ENCODE data around the gene CARMIL1.

CARMIL1 gene

DNA sequence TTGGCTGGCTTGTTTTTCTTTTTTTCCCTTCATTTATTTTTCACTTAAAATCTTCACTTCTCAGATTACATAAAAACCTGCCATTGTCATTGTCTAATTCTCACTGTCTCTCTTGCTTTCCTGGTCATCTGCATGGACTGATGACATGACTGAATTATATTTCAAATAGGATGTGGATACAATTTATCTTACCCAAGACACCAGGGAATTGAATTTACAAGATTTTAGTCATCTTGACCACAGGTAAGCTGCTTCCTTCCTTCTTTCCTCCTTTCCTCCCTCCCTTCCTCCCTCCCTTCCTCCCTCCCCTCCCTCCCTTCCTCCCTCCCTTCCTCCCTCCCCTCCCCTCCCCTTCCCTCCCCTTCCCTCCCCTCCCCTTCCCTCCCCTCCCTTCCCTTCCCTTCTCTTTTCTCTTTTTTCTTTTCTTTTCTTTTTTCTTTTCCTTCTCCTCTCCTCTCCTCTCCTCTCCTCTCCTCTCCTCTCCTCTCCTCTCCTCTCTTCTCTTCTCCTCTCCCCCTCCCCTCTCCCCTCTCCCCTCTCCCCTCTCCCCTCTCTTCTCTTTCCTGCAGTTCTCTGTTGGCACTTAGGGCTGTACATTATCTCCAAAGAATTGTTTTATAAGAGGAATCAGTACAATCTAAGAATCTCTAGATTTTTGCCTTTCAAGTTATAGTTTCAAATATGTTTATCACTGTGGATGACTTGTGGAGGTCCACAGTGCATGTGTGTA, 171.5 kb downstream of the CARMIL1 start:
- DNase-seq = no peak

DNA sequence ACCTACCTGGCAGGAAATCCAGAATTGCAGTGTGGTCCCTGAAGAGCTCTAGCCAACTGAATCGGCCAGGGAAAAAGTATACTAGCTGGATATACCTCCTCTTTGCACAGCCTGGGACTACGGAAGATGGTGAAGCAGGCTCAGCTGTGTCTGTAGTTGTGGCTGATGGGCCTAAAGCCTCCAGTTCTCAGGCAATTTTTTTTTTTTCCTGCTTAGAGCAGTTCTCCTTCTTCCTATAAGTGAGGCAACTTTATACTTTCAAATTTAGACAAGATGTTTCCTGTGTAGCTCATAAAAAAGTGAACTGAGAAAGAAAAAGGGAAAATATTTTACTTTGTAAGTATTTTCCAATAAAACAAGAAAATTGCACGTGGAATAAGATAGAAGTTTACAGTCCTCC, 172.9 kb downstream of the CARMIL1 start:
- DNase-seq = no peak

DNA sequence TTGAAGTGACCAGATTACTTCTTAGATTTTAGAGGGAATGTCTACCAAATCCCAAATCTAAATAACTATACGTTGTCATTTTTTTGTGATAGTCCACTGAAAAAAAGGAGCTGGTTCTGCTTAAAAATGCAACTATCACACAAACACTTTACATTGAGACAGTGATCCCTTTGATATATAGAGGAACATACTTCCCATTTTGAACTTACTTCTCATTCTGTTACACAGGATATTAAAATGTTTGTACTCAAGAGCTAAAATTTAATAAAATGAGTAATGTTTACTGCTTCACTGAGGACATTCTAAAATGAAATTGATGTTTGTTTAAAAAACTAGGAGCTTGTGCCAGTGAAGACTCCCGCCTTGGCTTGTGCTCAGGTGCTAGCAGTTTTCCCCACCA, 174.1 kb downstream of the CARMIL1 start:
- DNase-seq = no peak

DNA sequence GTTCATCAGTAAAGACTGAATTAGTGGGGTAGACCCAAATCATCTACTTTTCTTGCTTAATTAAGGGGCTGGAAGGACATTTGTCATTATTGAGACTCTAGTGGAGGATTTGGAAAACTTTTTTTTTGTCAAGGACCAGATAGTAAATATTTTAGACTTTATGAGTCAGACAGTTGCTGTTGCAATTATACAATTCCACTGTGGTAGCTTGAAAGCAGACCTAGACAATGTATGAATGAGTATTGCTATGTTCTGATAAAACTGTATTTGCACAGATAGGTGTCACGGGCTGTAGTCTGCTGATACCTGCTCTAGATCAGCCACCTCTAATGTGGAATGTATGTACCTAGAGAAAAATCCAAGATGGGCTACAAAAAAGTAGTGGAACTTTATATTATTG, 175.0 kb downstream of the CARMIL1 start:
- DNase-seq = no peak

DNA sequence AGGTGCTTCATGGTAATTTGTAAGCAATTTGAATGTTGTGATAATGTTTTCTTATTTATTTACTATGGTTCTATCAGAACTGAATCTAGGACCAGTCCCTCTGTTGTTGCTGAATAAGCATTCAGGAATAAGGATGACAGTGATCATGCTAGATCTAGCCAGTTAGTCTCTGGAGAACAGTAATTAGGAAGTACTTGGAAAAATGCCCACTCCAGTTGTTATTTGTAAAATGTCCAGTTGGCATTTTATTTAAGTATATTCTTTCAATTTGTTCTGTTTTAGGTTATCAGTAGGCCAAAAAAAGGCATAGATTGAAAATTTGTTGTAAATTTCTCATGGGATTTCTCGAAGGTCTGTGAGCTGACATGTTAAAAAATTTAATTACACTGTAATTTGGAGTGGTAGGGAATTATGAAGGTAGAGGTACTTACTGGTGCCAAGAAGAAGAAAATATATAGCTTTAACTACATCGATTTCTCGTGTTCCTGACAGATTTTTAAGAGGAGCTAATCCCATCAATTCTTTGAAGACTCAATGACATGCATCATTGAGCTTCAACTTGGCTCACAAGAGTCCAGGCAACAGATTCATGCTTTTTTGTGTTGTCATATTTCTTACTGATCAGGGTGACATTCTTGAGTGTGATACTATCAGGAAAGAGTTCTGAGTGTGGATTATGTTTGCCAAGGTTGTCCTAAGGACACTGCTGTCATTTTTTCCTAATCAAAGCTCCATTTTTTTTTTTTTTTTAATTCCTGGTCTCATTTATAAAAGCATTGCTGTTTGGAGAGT, 177.3 kb downstream of the CARMIL1 start:
- no peak for DNase-seq

DNA sequence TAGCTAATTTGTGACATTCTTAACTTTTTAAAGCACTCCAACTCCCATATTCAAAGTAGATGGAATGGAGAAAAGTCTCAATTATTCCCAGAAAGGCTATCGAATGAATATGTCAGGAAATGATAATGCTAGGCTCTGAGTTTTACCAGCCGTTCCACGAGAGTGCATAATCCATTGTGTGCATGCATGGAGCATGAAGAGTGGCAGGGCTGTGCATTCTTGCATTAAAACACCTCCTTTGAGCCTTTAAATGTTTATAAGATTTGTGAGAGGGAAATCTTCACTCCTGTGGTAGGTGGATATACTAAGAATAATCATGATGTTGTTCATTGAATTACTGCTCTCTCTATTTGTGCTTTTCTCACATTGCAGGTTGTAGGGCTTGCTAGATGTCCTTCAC, 178.3 kb downstream of the CARMIL1 start:
- no peak for DNase-seq

DNA sequence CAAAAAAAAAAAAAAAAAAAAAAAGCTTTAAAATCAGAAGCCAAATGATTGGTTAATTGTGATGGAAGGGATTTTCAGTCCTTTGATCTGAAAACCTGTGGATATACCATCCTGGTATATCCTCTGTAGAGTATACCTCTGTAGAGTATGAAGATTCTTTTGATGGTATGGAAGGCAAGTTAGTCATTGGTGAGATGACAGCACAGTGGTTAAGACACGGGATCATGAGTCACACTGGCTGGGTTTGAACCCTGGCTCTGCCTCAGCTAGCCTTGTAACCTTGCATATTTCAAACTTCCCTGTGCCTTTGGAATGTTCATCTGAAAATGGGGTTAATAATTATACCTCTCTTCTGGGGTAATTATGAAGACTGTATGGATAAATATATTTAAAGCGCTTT, 179.3 kb downstream of the CARMIL1 start:
- no peak for DNase-seq

DNA sequence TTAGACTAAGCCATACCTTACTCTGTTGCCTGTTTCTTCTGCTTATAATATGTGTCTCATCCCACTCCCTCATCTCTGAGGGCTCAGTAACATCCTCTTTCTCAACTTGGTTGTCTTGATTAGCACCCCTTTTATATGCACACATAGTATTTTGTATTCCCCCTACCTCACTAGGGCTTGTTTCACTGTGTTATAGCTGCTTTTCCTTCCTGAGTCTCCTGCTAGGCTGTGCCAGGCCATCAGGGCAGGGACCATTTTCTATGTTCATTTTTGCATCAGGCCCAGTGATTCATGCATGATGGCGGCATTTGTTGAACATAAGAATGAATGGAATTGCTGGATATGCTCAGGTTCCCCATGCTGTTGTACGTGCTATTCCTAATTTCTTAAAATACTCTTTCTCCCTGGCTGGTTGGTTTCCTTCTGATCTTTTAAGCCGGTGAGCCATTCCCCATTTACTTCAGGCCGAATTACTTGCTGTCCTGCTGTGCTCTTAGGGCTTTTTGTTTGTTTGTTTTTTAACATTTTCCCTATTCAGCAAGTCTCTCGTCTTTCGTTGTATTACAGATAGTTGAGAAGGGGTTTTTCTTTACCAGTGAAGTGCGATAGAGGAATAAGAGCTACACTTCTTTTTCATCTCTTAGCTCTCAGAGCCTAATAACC, 183.2 kb downstream of the CARMIL1 start:
- DNase-seq = no peak

DNA sequence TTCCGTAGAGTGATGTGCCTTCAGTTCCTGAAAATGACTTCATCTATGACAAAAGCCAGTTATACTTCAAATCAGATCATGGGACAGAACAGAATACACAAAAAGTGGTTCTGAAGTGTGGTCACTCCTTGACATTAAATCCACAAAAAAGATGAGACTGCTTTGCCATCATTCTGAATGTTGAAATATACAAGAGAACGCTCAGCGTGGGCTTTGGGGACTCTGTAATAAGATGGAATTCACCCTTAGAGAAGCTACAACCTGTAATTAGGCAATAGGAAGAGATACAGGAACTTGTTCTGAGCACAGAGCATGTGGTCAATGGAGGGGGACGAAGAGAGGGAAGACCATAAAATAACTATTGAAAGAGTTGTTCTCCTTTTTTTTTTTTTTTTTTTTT, 184.3 kb downstream of the CARMIL1 start:
- no peak for DNase-seq

DNA sequence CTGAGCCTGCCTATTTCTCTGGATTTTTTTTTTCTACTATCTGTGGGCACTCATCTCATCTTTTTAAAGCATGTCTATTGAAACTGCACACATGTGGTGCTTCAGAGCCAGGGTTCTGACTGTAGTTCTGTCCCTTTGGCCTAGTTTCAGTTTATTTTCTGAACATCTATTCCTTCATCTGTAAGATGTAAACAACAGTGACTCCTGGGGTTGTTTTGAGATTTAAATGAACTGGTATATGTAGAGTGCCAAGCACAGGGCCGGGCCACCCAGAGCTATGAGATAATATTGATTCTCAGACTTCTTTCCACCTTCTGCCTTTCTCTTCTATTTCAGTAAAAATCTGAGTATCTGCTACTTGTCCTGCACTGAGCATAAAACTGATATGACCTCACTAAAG, 185.1 kb downstream of the CARMIL1 start:
- no peak for DNase-seq

DNA sequence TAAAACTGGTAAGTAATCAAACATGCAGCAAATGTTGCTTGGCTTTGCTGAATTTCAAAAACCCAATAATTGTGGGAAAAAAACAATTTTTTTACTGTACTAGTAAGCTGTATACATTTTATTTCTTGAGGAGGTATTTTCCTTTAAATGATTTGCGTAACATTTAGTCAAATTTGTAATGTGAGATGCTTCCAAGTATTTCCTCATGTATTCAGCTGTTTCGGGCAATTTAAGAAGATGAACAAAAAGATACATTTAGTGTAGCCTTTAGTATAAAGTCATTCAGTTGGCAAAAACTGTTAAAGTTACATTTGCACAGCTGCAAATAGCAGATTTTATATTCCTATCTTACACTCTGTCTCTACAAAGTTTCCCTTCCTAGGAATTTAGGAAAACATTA, 186.8 kb downstream of the CARMIL1 start:
- DNase-seq = no peak

DNA sequence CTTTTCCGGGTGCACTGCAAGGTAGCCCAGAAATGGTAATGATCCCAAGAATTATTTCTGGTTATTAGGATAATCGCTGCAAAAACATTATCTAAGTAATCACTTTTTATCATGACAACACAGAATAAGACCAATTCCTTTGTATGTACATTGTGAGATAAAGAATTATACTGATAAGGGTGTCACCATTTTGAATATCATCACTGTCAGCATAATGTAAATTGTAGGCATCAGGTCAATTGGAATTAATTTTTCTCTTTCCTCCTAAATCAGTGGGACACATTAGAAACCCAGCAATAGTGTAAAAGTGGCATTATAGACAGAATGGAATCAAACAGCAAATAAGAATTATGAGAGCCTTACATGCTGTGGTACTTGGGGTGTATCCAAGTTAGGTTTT, 189.7 kb downstream of the CARMIL1 start:
- no peak for DNase-seq

DNA sequence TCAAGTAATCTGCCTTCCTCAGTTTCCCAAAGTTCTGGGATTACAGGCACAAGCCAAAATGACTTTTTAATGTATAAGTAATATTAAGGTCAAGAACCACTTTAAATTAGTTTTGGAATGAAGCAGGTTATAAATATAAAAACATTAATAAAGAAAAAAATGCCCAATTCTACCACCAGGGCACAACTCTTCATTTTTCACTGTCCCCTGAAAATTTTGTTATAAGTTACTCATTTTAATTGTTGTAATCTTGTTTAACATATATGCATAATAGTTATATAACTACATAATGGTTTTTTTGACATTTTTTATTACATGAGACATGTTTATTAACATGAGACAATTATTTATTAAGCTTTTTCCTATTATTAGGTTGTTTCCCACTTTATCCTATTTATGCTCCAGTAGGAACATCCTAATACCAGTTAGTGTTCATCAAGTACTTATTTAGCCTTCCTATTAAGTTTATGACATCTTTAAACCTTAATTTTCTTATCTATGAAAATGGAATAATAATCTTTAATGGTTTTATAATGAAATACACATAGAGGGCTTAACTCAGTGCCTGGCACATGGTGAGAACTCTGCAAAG, 190.7 kb downstream of the CARMIL1 start:
- no peak for DNase-seq

DNA sequence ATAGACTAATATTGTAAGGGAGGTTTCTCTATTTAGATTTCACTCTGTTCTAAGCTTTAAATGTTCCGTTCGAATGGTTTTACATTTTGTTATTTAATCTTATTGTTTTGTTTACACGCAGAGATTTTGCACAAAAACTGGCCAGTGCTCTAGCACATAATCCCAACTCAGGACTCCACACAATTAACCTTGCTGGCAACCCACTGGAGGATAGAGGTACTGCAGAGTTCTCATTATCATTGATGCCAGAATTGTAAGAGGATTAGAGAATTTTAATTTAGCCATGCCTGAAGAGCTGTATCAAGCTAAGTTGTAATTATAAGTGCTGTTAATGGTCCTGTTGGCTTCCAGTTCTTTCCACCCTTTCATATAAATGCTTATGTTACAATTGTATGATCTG, 193.1 kb downstream of the CARMIL1 start:
- DNase-seq = peak; percentile 30

DNA sequence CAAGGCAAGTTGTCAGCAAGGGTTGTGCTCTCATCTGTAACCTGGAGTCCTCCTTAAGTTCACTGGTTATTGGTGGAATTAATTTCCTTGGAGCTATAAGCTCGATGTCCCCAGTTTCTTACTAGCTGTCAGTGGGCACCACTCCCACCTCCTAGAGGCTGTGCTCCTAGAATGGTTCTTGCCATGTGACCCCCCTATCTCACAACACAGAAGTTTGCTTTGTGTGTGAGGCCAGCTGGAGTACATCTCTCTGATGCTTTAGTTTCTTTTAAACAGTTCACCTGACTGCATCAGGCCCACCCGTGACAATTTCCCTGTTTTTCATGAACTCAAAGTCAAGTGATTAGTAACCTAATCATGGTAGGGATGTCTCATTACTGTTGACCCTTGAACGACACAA, 193.7 kb downstream of the CARMIL1 start:
- peak; percentile 30 for DNase-seq

DNA sequence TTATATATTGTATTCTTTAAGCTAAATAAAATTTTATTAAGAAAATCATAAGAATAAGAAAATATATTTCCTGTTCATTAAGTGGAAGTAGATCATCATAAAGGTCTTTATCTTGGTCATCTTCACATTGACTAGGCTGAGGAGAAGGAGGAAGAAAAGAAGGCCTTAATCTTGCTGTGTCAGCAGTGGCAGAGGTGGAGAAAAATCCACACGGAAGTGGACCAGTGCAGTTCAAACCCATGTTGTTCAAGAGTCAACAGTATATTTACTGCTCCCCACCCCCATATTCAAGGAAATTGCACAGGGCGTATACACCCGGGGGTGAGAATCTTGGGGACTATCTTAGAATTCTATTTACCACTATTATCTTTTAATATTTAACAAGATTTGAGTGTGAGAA, 194.3 kb downstream of the CARMIL1 start:
- no peak for DNase-seq

DNA sequence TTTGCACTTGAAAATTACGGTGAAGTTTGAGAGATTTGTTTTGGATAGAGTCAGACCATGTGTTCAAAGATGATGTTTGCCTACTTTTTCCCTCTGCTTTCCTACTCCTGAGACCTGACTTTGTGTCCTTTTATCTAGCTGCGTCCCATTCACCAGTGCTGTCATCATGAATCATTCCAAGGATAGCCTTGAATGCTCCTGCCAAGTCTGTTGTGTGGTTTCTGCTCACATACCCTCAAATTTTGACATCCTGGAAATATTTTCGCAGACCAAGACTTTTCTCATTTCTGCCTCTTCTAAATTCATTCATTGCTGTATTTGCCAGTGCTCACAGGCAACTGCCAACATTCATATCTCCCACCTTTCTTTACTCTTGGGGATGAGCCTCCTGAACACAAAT, 197.0 kb downstream of the CARMIL1 start:
- no peak for DNase-seq

DNA sequence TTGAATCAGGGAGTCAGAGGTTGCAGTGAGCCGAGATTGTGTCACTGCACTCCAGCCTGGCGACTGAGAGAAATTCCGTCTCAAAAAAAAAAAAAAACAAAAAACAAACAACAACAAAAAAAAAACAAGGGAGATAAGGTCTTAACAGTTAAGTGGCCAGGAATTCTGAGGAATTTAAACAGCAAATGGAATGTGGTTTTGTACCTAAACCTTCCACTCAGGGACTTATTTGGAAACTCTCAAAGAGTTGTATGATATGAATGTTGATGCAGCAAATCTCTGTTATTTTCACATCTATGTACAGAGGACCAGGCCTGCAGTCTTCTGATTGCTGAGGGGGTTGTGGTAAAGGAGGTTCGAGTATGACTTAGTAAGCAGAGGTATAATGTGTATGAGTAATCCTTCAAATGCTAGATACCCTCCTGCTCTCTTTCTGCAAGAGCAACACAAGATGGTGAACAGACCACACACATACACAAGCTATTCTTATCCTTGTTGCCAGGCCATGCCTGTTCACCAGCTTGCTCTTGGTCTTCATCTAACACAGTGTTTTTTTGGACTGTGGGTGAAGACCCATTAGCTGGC, 197.9 kb downstream of the CARMIL1 start:
- no peak for DNase-seq

DNA sequence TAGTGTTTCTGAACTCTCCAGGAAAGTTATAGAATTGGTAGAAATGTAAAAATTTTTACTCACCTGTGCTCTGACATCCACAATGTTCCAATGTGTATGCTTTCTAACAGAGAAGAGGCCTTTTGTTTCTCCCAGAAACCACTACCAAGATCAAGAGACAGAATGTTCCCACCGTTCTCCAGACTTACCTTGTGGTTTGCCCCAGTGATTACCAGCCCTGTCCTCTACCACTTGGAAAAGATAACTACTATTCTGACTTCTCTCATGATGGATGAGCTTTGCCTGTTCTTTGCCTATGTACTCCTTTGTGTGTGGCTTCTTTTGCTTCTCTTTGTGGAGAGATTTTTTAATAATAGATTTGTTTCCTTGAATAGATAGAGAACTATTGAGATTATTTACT, 199.8 kb downstream of the CARMIL1 start:
- peak; percentile 16 for DNase-seq

DNA sequence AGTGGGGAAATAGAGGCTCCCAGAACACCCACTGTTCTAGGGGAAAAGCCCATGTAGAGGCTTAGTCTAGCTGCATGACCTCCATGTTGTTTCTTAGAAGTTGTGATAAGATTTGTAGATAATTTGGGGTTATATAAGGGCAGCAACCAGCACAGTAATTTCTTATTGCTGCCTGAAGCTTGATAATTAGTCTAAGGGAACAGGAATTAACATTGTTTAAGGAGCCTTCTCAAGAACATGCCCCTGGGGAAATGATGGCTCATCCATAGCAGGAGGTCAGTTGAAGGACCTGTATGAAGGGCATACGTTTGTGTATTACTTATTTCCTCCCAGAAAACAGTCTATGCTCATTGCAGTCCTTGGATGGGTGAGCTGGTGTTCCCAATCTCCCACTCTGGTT, 202.1 kb downstream of the CARMIL1 start:
- DNase-seq = peak; percentile 21

DNA sequence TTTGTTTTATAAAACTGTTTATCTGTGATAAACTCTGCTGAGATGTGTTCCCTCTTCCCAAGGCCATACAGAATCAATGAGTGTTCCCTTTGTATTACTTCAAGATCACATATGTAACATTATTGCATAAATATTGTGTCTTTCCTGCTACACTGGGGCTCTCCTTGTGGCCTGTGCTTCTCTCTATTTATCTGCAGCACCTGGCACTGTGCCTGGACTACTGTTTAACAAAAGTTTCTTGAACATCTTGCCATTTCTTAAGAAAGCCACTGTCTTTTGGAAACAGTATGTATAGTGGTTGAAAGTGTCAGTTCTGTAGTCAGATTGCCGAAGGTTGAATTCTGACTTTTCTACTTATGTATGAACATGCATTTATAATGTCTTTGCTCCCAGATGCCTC, 203.8 kb downstream of the CARMIL1 start:
- DNase-seq = peak; percentile 78

DNA sequence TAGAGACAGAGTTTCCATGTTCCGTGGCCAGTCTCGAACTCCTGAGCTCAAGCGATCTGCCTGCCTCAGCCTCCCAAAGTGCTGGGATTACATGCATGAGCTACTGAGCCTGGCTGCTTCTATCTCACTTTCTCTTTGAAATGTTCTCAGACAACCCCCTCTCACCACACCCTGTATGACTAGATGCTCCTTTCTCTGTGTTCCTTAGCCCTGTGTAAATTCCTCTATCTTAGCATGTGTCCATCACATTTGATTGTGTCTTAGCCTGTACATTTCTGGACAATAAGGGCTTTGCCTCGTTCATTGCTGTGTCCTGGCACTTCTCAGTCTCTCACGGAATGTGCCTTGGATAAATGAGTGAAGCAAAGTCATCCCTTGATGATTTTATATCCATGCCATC, 204.8 kb downstream of the CARMIL1 start:
- peak; percentile 12 for DNase-seq

DNA sequence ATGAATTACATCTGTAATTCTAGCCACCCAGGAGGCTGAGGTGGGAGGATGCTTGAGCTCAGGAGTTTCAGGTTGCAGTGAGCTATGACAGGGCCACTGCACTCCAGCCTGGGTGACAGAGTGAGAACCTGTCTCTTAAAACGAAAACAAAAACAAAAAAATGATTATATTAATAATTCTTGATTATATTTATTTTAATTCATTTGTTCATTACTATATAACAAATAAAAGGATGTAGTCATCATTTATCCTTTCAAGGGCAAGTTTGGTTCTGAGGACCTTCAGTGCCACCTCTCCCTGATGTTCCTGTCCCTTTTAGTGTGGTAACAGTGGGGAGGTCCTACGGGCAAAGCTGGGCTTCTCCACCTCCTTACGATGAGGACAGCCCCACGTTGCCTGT, 205.7 kb downstream of the CARMIL1 start:
- DNase-seq = no peak
